GM18907 (cell line): ENCODE measurements around the gene SNX33.

Experiments
- ATAC-seq: cut with Tn5 transposase; IDR thresholded peaks from one replicate; pipeline ENCODE4 v1.9.1; 2021; ENCODE audit warnings: mild to moderate bottlenecking, moderate library complexity; ENCODE audit not compliant: unreplicated experiment

The SNX33 gene

GRCh38 chr15:75640483-75641178 is 7.1 kb upstream of the SNX33 start:
- peak; percentile 44 for ATAC-seq

GRCh38 chr15:75641179-75641503 is 6.6 kb upstream of the SNX33 start:
- no peak for ATAC-seq

GRCh38 chr15:75641603-75642002 is 6.1 kb upstream of the SNX33 start:
- ATAC-seq = no peak

GRCh38 chr15:75644376-75644775 is 3.3 kb upstream of the SNX33 start:
- no peak for ATAC-seq

- no peak for ATAC-seq
These were observed 1.4 kb upstream of the SNX33 start for GRCh38 chr15:75646112-75646943.

- no peak for ATAC-seq
These were observed 758 bp upstream of the SNX33 start for GRCh38 chr15:75646944-75647364.

GRCh38 chr15:75648156-75649000 is 666 bp downstream of the SNX33 start:
- no peak for ATAC-seq

- no peak for ATAC-seq
These were observed 1.5 kb downstream of the SNX33 start for GRCh38 chr15:75649045-75649761.

GRCh38 chr15:75649848-75650247 is 2.1 kb downstream of the SNX33 start:
- no peak for ATAC-seq

GRCh38 chr15:75650908-75651809 is 3.4 kb downstream of the SNX33 start:
- no peak for ATAC-seq

GRCh38 chr15:75651810-75652543 is 4.3 kb downstream of the SNX33 start:
- ATAC-seq = no peak

GRCh38 chr15:75653347-75653913 is 5.7 kb downstream of the SNX33 start:
- ATAC-seq = no peak

- no peak for ATAC-seq
These were observed 6.6 kb downstream of the SNX33 start for GRCh38 chr15:75654201-75654907.

GRCh38 chr15:75655931-75656330 is 8.2 kb downstream of the SNX33 start:
- ATAC-seq = no peak

GRCh38 chr15:75656331-75656730 is 8.6 kb downstream of the SNX33 start:
- no peak for ATAC-seq

GRCh38 chr15:75656813-75657212 is 9.1 kb downstream of the SNX33 start:
- no peak for ATAC-seq

- ATAC-seq = no peak
These were observed 11.5 kb downstream of the SNX33 start for GRCh38 chr15:75659141-75659771.
